Activated CD8-positive, alpha-beta T cell treated with anti-CD3 and anti-CD28 coated beads for 36 hours (primary cell): Measurements from ENCODE around the gene TPM4. TPM values are rescaled to one million over a fixed set of nuclear protein-coding genes. Genes with fewer than 3 reads are reported as not detected.

Experiments
- ATAC-seq: fragments of 200-7000 bp; cut with Tn5 transposase; one replicate; pipeline ENCODE4 v1.10.0; 2021; ENCODE audit warnings: mild to moderate bottlenecking, moderate library complexity
- CTCF ChIA-PET: fragments of 350-600 bp; sonication (Branson Sonifier 250); formaldehyde crosslinking; loops from one replicate; lab custom pipeline; 2021; ENCODE audit warnings: antibody characterized with exemption; lab: Charles Lee
- POLR2A ChIA-PET: fragments of 350-600 bp; sonication (Branson Sonifier 250); formaldehyde crosslinking; loops from one replicate; lab custom pipeline; 2021; ENCODE audit warnings: antibody characterized with exemption; lab: Charles Lee
- DNase-seq: peaks from one replicate; pipeline ENCODE4 v3.0.0-alpha.2; 2020
- H3K27ac Mint-ChIP-seq: one replicate; pipeline ENCODE4 v1.8.0; 2021; ENCODE audit warnings: mild to moderate bottlenecking, mixed read lengths
- H3K27me3 Mint-ChIP-seq: one replicate; pipeline ENCODE4 v1.8.0; 2021; ENCODE audit warnings: mixed read lengths
- H3K36me3 Mint-ChIP-seq: one replicate; pipeline ENCODE4 v1.8.0; 2021; ENCODE audit warnings: low read depth, mixed read lengths
- H3K4me1 Mint-ChIP-seq: one replicate; pipeline ENCODE4 v1.8.0; 2021; ENCODE audit warnings: low read depth, mixed read lengths
- H3K4me3 Mint-ChIP-seq: one replicate; pipeline ENCODE4 v1.8.0; 2021; ENCODE audit warnings: mild to moderate bottlenecking, moderate library complexity, mixed read lengths
- H3K9me3 Mint-ChIP-seq: one replicate; pipeline ENCODE4 v1.8.0; 2021; ENCODE audit warnings: mixed read lengths
- CTCF ChIP-seq: fragments of 200-600 bp; IDR thresholded peaks from one replicate; pipeline ENCODE4 v1.8.0; 2022; ENCODE audit warnings: antibody characterized with exemption, mild to moderate bottlenecking
- intact Hi-C: fragments of 100-400 bp; cut with micrococcal nuclease; formaldehyde crosslinking; loops from one replicate; pipeline ENCODE4 v1.10.0; 2022
- total RNA-seq, 2 experiments: library from RNA; stranded (reverse); gene quantifications; one replicate each; pipeline ENCODE4 v1.2.3, GENCODE V29; 2021

TPM4 gene
- total RNA-seq, 2 experiments from 2014 or later = 230 to 232 TPM

- ChIA-PET CTCF (interaction anchor here (1.6 kb wide), 1 partner anchor 10 kb away, joined by 4 read pairs; no protein-coding TSS in a partner anchor), POLR2A (no interaction called here)
- no peaks in the 10 kb centered on the region for H3K27me3 Mint-ChIP-seq
- H3K4me1 Mint-ChIP-seq = peaks cover 9% of the 10 kb centered on the region
- H3K9me3 Mint-ChIP-seq = no peaks in the 10 kb centered on the region
- H3K4me3 Mint-ChIP-seq = no peak overlapping the region
- H3K36me3 Mint-ChIP-seq = no peaks in the 10 kb centered on the region
- H3K27ac Mint-ChIP-seq = no peak overlapping the region
- no peak for TF ChIP-seq CTCF
- intact Hi-C loops = no loop called here
- DNase-seq (no peak), ATAC-seq (no peak)
Measured at GRCh38 chr19:16031872-16032200, 44.5 kb upstream of the TPM4 start.

- intact Hi-C loops = no loop called here
Measured at GRCh38 chr19:16032509-16033135, 43.7 kb upstream of the TPM4 start.

DNA sequence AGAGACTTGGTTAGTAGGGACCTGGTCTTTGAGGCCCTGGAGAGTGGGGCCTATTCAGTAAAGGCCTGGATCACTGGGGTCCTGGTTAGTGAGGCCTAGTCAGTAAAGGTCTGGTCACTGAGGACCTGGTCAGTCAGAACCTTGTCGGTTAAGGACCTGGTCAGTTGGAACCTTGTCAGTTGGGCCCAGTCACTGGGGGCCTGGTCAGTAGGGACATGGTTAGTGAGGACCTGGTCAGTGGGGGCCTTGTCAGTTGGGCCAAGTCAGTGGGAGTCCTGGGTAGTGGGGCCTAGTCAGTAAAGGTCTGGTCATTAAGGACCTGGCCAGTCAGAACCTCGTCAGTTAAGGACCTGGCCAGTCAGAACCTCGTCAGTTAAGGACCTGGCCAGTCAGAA, 43.2 kb upstream of the TPM4 start:
- H3K27ac Mint-ChIP-seq = no peak overlapping the region
- CTCF ChIA-PET = interaction anchor here (1.6 kb wide), 1 partner anchor 8 kb away, joined by 4 read pairs; no protein-coding TSS in a partner anchor

More at GRCh38 chr19:16032509-16033135, 43.7 kb upstream of the TPM4 start:
- ChIA-PET CTCF (interaction anchor here (1.6 kb wide), 1 partner anchor 9 kb away, joined by 4 read pairs; no protein-coding TSS in a partner anchor), POLR2A (no interaction called here)
- no peaks in the 10 kb centered on the region for H3K27me3 Mint-ChIP-seq
- H3K9me3 Mint-ChIP-seq = no peaks in the 10 kb centered on the region
- H3K27ac Mint-ChIP-seq = no peak overlapping the region
- no peak for DNase-seq
- TF ChIP-seq CTCF = no peak
- no peak for ATAC-seq
- H3K4me1 Mint-ChIP-seq = peaks cover 1% of the 10 kb centered on the region
- no peak overlapping the region for H3K4me3 Mint-ChIP-seq
- H3K36me3 Mint-ChIP-seq = no peaks in the 10 kb centered on the region

DNA sequence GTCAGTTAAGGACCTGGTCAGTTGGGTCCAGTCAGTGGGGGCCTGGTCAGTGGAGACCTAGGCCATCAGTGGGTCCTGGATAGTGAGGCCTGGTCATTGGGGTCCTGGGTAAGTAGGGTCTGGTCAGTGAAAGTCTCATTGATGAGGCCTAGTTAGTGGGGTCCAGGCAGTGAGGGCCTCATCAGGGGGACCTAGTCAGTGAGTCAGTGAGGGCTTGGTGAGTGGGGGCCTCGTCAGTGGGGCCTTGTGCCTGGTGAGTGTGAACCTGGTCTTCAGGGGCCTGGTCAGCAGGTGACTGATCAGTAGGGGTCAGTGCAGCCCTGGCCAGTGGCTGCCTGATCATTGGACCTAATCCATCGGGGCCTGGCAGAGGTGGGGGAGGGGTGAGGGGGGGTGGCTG, 42.6 kb upstream of the TPM4 start:
- Mint-ChIP-seq H3K4me1 (no peaks in the 10 kb centered on the region), H3K4me3 (no peak overlapping the region), H3K36me3 (no peaks in the 10 kb centered on the region), H3K27me3 (no peaks in the 10 kb centered on the region), H3K27ac (no peak overlapping the region), H3K9me3 (no peaks in the 10 kb centered on the region)
- ChIA-PET POLR2A (no interaction called here), CTCF (no interaction called here)
- TF ChIP-seq CTCF = no peak
- DNase-seq (no peak), ATAC-seq (no peak)
- intact Hi-C loops = no loop called here

More for the DNA sequence above, 43.2 kb upstream of the TPM4 start:
- no peak for ATAC-seq
- no peak for DNase-seq
- Mint-ChIP-seq H3K4me3 (no peak overlapping the region), H3K27me3 (no peaks in the 10 kb centered on the region), H3K4me1 (no peaks in the 10 kb centered on the region), H3K36me3 (no peaks in the 10 kb centered on the region), H3K9me3 (no peaks in the 10 kb centered on the region)
- POLR2A ChIA-PET = no interaction called here
- TF ChIP-seq CTCF = no peak
- intact Hi-C loops = no loop called here

GRCh38 chr19:16034180-16034579, 42.1 kb upstream of the TPM4 start:
- POLR2A ChIA-PET = no interaction called here
- TF ChIP-seq CTCF = no peak
- Mint-ChIP-seq H3K27ac (no peak overlapping the region), H3K9me3 (no peaks in the 10 kb centered on the region), H3K27me3 (no peaks in the 10 kb centered on the region), H3K4me1 (no peaks in the 10 kb centered on the region), H3K4me3 (no peak overlapping the region), H3K36me3 (no peaks in the 10 kb centered on the region)
- intact Hi-C loops = no loop called here
- CTCF ChIA-PET = no interaction called here
- ATAC-seq (no peak), DNase-seq (no peak)
